Common myeloid progenitor, CD34-positive (primary cell): ENCODE data around the gene UNC5CL.
A peak's percentile ranks its signal among the peaks of the same experiment; 100 is the strongest.
"Not testable (repeated sequence)": the region's sequence is repeated elsewhere in the genome, so short reads cannot be mapped to it uniquely, and the experiment has no call there.

Source experiments
- CTCF ChIA-PET: fragments of 350-600 bp; sonication (Branson Sonifier 250); formaldehyde crosslinking; loops from one replicate; lab custom pipeline; 2021; ENCODE audit warnings: antibody characterized with exemption; lab: Charles Lee
- POLR2A ChIA-PET: fragments of 350-600 bp; sonication (Branson Sonifier 250); formaldehyde crosslinking; loops from one replicate; lab custom pipeline; 2021; ENCODE audit warnings: antibody characterized with exemption; lab: Charles Lee
- DNase-seq, 3 donors: peaks; one replicate each; pipeline versions ENCODE4 v3.0.0 to v3.0.0-alpha.2; 2013
- H3K27ac ChIP-seq, 2 experiments: 1 replicate in 1 of 2; 2 replicates in 1 of 2; pipeline ENCODE4 v1.7.0; 2013; ENCODE audit warnings: inconsistent platforms in 2 of 2, low read length in 2 of 2, mild to moderate bottlenecking in 2 of 2, low read depth in 1 of 2, moderate library complexity in 1 of 2; ENCODE audit not compliant: severe bottlenecking in 2 of 2, insufficient read depth in 1 of 2, poor library complexity in 1 of 2
- H3K27me3 ChIP-seq, 5 experiments: replicated peaks in 2 of 5; 1 replicate in 3 of 5; 2 replicates in 2 of 5; pipeline versions ENCODE4 v1.6.1 to v1.7.0; 2013; ENCODE audit warnings: low read length in 4 of 5, mild to moderate bottlenecking in 2 of 5, moderate library complexity in 2 of 5, inconsistent platforms in 1 of 5; ENCODE audit not compliant: insufficient read depth in 5 of 5, control insufficient read depth in 4 of 5
- H3K36me3 ChIP-seq, 4 experiments: 1 replicate in 2 of 4; 2 replicates in 2 of 4; pipeline versions ENCODE4 v1.6.1 to v1.7.0; 2013; ENCODE audit warnings: low read length in 3 of 4, control low read depth in 1 of 4, mild to moderate bottlenecking in 1 of 4; ENCODE audit not compliant: control insufficient read depth in 4 of 4, insufficient read depth in 4 of 4
- H3K4me1 ChIP-seq, 4 experiments: 1 replicate in 3 of 4; 2 replicates in 1 of 4; pipeline versions ENCODE4 v1.6.1 to v1.7.1; 2013; ENCODE audit warnings: low read length in 3 of 4, mild to moderate bottlenecking in 3 of 4, control low read depth in 1 of 4, inconsistent platforms in 1 of 4, moderate library complexity in 1 of 4; ENCODE audit not compliant: control insufficient read depth in 4 of 4, insufficient read depth in 4 of 4; ENCODE audit errors: control extremely low read depth in 1 of 4
- H3K4me3 ChIP-seq, 7 experiments: 1 replicate in 4 of 7; 2 replicates in 3 of 7; pipeline versions ENCODE4 v1.5.1 to v1.7.0; 2013; ENCODE audit warnings: mild to moderate bottlenecking in 7 of 7, low read length in 6 of 7, moderate library complexity in 6 of 7, inconsistent platforms in 2 of 7, low read depth in 2 of 7, control low read depth in 1 of 7; ENCODE audit not compliant: insufficient read depth in 4 of 7, control insufficient read depth in 1 of 7; ENCODE audit errors: extremely low read depth in 1 of 7
- H3K9me3 ChIP-seq, 5 experiments: 1 replicate in 4 of 5; 2 replicates in 1 of 5; pipeline versions ENCODE4 v1.6.1 to v1.7.1; 2013; ENCODE audit warnings: low read length in 4 of 5, mild to moderate bottlenecking in 2 of 5, inconsistent platforms in 1 of 5, low read depth in 1 of 5, moderate library complexity in 1 of 5; ENCODE audit not compliant: control insufficient read depth in 4 of 5, insufficient read depth in 2 of 5; ENCODE audit errors: control extremely low read depth in 1 of 5
- WGBS: methylation state at CpG from one replicate; pipeline ENCODE4 v1.1.5; 2013; ENCODE audit not compliant: insufficient coverage; 5-methylcytosine and 5-hydroxymethylcytosine counted together

UNC5CL gene

DNA sequence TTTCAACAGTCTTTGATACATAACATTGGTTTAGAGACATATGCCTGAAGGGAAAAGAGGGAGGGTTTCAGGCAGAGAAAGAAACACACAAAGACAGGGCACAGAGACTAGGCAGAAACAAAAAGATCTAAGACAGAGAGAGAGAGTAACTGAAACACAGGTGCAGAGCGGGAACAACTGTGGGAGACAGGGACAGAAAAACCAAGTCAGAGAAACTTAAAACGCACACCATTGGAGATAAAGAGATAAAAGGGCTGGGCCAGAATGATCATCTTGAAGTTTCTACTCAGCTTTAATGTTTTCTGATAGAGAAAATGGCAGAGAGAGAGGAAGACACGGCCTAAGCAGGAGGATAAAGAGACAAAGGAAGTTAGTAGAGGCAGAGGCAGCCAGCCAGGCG, 11.8 kb downstream of the UNC5CL start:
- no peak for DNase-seq
- 10% methylated on average over 4 of the region's 4 CpGs for WGBS
- POLR2A ChIA-PET: no interaction called here
- Histone ChIP-seq H3K4me3 (peak overlapping the region; percentile 63 to 88 (median 76)), H3K36me3 (peaks cover 0 to 2% (median 0%) of the 10 kb centered on the region in 4 experiments), H3K9me3 (no peaks in the 10 kb centered on the region), H3K27ac (peak overlapping the region; percentile 36 to 79), H3K4me1 (peaks cover 0 to 37% (median 27%) of the 10 kb centered on the region in 4 experiments), H3K27me3 (no peaks in the 10 kb centered on the region)
- CTCF ChIA-PET: interaction anchor here (0.7 to 7.0 kb wide), 15 partner anchors 8 to 43 kb away, joined by 3 to 73 read pairs (median 3); partner anchors contain the start of genes TSPO2 and UNC5CL

GRCh38 chr6:41025966-41026530, 13.0 kb downstream of the UNC5CL start:
- no peak for DNase-seq
- Histone ChIP-seq H3K27ac (no peak overlapping the region), H3K9me3 (no peaks in the 10 kb centered on the region), H3K4me1 (peaks cover 0 to 37% (median 26%) of the 10 kb centered on the region in 4 experiments), H3K27me3 (no peaks in the 10 kb centered on the region), H3K4me3 (no peak overlapping the region), H3K36me3 (peaks cover 0 to 2% (median 0%) of the 10 kb centered on the region in 4 experiments)
- ChIA-PET POLR2A (no interaction called here), CTCF (interaction anchor here (1.0 to 7.0 kb wide), 4 partner anchors 11 to 25 kb away, joined by 3 to 73 read pairs (median 14); partner anchors contain the start of gene UNC5CL)
- 86% methylated on average over 3 of the region's 3 CpGs for WGBS

- Histone ChIP-seq H3K4me3 (no peak overlapping the region), H3K36me3 (peaks cover 0 to 2% (median 0%) of the 10 kb centered on the region in 4 experiments), H3K27ac (no peak overlapping the region), H3K4me1 (peaks cover 0 to 23% (median 14%) of the 10 kb centered on the region in 4 experiments), H3K9me3 (peaks cover 0 to 10% (median 0%) of the 10 kb centered on the region in 5 experiments), H3K27me3 (no peaks in the 10 kb centered on the region)
- DNase-seq: no peak
- 97% methylated on average over 3 of the region's 3 CpGs for WGBS
- POLR2A ChIA-PET: no interaction called here
- CTCF ChIA-PET: interaction anchor here (0.8 to 3.1 kb wide), 6 partner anchors 8 to 30 kb away, joined by 3 to 8 read pairs (median 4); no protein-coding TSS in a partner anchor
These were observed 15.9 kb downstream of the UNC5CL start for GRCh38 chr6:41023114-41023513.

DNA sequence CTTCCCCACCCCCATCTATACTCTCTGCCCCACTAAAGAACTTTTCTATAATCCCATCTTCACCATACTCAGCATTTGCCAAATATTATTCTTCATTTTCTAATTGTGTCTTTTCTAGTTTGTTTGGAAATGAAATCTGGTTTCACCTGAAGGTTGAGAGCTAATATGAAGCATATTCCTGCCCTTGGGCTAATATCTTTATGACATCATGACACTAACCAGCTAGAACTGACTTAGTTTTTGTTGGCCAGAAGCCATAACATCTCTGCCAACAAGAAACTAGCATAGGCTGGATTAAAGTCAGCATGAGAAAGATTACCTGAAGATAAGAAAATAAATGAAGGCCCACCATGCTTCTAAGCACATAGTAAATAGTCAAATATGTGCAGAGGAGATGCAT, 16.7 kb downstream of the UNC5CL start:
- H3K27me3 ChIP-seq: no peaks in the 10 kb centered on the region
- CTCF ChIA-PET: interaction anchor here (0.8 to 2.4 kb wide), 4 partner anchors 10 to 29 kb away, joined by 3 to 6 read pairs (median 4); no protein-coding TSS in a partner anchor
- H3K9me3 ChIP-seq: peaks cover 0 to 10% (median 0%) of the 10 kb centered on the region in 5 experiments
- DNase-seq: no peak
- H3K36me3 ChIP-seq: peaks cover 0 to 2% (median 0%) of the 10 kb centered on the region in 4 experiments
- POLR2A ChIA-PET: interaction anchor here (0.6 kb wide), 1 partner anchor 1508 kb away, joined by 3 read pairs; no protein-coding TSS in a partner anchor
- H3K4me1 ChIP-seq: peaks cover 0 to 19% (median 7%) of the 10 kb centered on the region in 4 experiments
- H3K27ac ChIP-seq: no peak overlapping the region
- H3K4me3 ChIP-seq: no peak overlapping the region

GRCh38 chr6:41021832-41022231, 17.2 kb downstream of the UNC5CL start:
- POLR2A ChIA-PET: interaction anchor here (0.6 kb wide), 1 partner anchor 1509 kb away, joined by 3 read pairs; no protein-coding TSS in a partner anchor
- Histone ChIP-seq H3K9me3 (peaks cover 0 to 10% (median 0%) of the 10 kb centered on the region in 5 experiments), H3K27ac (no peak overlapping the region), H3K4me1 (peaks cover 0 to 14% (median 2%) of the 10 kb centered on the region in 4 experiments), H3K4me3 (no peak overlapping the region), H3K27me3 (no peaks in the 10 kb centered on the region), H3K36me3 (peaks cover 0 to 2% (median 0%) of the 10 kb centered on the region in 4 experiments)
- CTCF ChIA-PET: interaction anchor here (2.0 to 2.4 kb wide), 2 partner anchors 9 to 13 kb away, joined by 5 to 6 read pairs; no protein-coding TSS in a partner anchor
- 96% methylated on average over 3 of the region's 3 CpGs for WGBS
- DNase-seq: no peak

DNA sequence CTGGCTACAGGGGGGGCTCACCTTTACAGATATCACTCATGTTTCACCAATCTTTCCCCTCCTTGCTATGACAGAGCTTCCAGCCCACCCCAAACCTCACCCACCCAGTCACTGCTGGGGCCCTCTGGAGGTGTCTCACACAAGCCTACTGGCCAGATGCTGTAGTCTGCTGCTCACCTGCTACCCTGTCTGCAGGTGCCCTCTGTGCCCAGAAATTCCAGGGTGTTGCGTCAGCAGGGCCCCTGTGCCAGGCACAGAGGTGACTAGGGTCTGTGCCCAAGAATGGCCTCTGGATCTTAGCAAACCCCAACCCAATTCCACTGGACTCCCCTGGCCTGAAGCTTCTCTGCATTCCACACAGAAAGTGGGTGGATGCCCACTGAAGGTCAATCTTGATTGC, 21.4 kb downstream of the UNC5CL start:
- DNase-seq: no peak
- Histone ChIP-seq H3K4me3 (no peak overlapping the region), H3K27me3 (no peaks in the 10 kb centered on the region), H3K9me3 (peaks cover 0 to 10% (median 0%) of the 10 kb centered on the region in 5 experiments), H3K4me1 (no peaks in the 10 kb centered on the region), H3K27ac (no peak overlapping the region), H3K36me3 (no peaks in the 10 kb centered on the region)
- POLR2A ChIA-PET: no interaction called here
- CTCF ChIA-PET: interaction anchor here (1.2 kb wide), 1 partner anchor 11 kb away, joined by 3 read pairs; no protein-coding TSS in a partner anchor
- 100% methylated on average over 1 of the region's 1 CpG for WGBS

- DNase-seq, POLR2A ChIA-PET, H3K27me3 ChIP-seq, H3K4me3 ChIP-seq, H3K27ac ChIP-seq, H3K9me3 ChIP-seq, H3K4me1 ChIP-seq, H3K36me3 ChIP-seq: not testable (repeated sequence)
- WGBS: 100% methylated on average over 1 of the region's 5 CpGs
- CTCF ChIA-PET: interaction anchor here (1.7 to 2.4 kb wide), 2 partner anchors 12 to 22 kb away, joined by 3 to 9 read pairs; no protein-coding TSS in a partner anchor
These were observed 23.2 kb downstream of the UNC5CL start for GRCh38 chr6:41015860-41016259.
